Calu3 (cell line): Measurements from ENCODE around the gene CCDC148. TPM values are rescaled to one million over a fixed set of nuclear protein-coding genes. Genes with fewer than 3 reads are reported as not detected.

ENCODE experiments used
- BruUV-seq: library from RNA; stranded (reverse); fragments of 400-500 nt; replicated peaks from 2 replicates; lab custom pipeline; 2021; lab: Mats Ljungman, UMichigan
- CTCF ChIA-PET: fragments of 300-600 bp; sonication (Branson Sonifier 250); formaldehyde crosslinking; loops from one replicate; lab custom pipeline; 2022; ENCODE audit warnings: antibody characterized with exemption; lab: Charles Lee
- DNase-seq: peaks from one replicate; pipeline ENCODE4 v3.0.0; 2022
- H3K27ac Mint-ChIP-seq: one replicate; pipeline ENCODE4 v1.8.0; 2022; ENCODE audit warnings: mixed read lengths; ENCODE audit not compliant: unreplicated experiment
- H3K27me3 Mint-ChIP-seq: one replicate; pipeline ENCODE4 v1.8.0; 2022; ENCODE audit warnings: mixed read lengths; ENCODE audit not compliant: unreplicated experiment
- H3K36me3 Mint-ChIP-seq: one replicate; pipeline ENCODE4 v1.8.0; 2022; ENCODE audit warnings: mild to moderate bottlenecking, moderate library complexity, mixed read lengths; ENCODE audit not compliant: insufficient read depth, unreplicated experiment
- H3K4me1 Mint-ChIP-seq: one replicate; pipeline ENCODE4 v1.8.0; 2022; ENCODE audit warnings: mild to moderate bottlenecking, low read depth, mixed read lengths; ENCODE audit not compliant: unreplicated experiment
- H3K4me3 Mint-ChIP-seq: one replicate; pipeline ENCODE4 v1.8.0; 2022; ENCODE audit warnings: mild to moderate bottlenecking, low read depth, moderate library complexity, mixed read lengths; ENCODE audit not compliant: unreplicated experiment
- H3K9me3 Mint-ChIP-seq: one replicate; pipeline ENCODE4 v1.8.0; 2022; ENCODE audit warnings: low read depth, mixed read lengths; ENCODE audit not compliant: unreplicated experiment
- intact Hi-C: fragments of 100-400 bp; cut with micrococcal nuclease; formaldehyde crosslinking; loops from one replicate; pipeline ENCODE4 v1.10.0; 2022; ENCODE audit not compliant: unreplicated experiment
- total RNA-seq: library from RNA; stranded (reverse); gene quantifications from 2 replicates; pipeline ENCODE4 v1.2.3, GENCODE V29; 2022
- TF ChIP-seq, protein P1 (sequence below): fragments of 200-600 bp; IDR thresholded peaks from one replicate; pipeline ENCODE4 v1.8.0; 2022; ENCODE audit warnings: antibody characterized with exemption; ENCODE audit not compliant: unreplicated experiment

CCDC148 gene
- total RNA-seq, 1 experiment from 2014 or later, result 5.1 TPM

DNA sequence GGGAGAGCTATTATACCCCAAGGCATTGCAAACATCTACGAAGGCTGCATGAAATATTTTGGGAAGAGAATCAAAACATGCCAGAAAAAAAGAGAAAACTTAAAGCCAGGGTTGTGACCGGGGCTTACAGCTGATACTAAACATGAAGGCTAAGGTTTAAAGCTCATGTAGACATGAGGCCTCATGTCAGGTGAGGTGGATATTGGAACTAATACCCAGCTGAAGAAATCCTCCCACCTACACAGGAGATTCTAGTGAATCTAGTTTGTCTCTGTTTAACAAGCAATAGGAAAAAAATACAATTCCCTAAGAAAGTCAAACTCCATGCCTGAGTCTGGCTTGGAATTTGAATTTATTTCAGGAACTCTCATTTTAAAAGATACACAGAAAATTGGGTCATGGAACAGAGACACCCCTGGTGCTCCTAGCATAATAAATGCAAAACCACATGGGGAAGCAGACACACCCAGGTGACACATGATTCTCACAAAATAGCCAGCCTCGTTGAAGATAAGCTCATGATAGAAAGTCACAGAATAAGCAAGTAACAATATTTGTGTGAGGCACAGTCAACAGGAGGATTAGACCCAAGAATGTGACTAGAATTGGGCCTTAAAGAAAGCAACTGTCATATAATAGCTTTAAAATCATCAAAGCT, 312.7 kb downstream of the CCDC148 start:
- BruUV-seq, result no TSS peak

GRCh38 chr2:158142568-158143332, 313.8 kb downstream of the CCDC148 start:
- DNase-seq, result no peak
- Mint-ChIP-seq H3K4me1 (peaks cover 26% of the 10 kb centered on the region), H3K27ac (no peak overlapping the region), H3K27me3 (no peaks in the 10 kb centered on the region), H3K36me3 (no peaks in the 10 kb centered on the region), H3K9me3 (peaks cover 6% of the 10 kb centered on the region), H3K4me3 (no peak overlapping the region)
- TF ChIP-seq, protein P1, sequence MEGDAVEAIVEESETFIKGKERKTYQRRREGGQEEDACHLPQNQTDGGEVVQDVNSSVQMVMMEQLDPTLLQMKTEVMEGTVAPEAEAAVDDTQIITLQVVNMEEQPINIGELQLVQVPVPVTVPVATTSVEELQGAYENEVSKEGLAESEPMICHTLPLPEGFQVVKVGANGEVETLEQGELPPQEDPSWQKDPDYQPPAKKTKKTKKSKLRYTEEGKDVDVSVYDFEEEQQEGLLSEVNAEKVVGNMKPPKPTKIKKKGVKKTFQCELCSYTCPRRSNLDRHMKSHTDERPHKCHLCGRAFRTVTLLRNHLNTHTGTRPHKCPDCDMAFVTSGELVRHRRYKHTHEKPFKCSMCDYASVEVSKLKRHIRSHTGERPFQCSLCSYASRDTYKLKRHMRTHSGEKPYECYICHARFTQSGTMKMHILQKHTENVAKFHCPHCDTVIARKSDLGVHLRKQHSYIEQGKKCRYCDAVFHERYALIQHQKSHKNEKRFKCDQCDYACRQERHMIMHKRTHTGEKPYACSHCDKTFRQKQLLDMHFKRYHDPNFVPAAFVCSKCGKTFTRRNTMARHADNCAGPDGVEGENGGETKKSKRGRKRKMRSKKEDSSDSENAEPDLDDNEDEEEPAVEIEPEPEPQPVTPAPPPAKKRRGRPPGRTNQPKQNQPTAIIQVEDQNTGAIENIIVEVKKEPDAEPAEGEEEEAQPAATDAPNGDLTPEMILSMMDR, result no peak
- BruUV-seq, result no TSS peak
- CTCF ChIA-PET, result no interaction called here
- intact Hi-C loops, result no loop called here

More for the DNA sequence above, 312.7 kb downstream of the CCDC148 start:
- DNase-seq, result no peak
- no peaks in the 10 kb centered on the region for H3K27me3 Mint-ChIP-seq
- peaks cover 26% of the 10 kb centered on the region for H3K4me1 Mint-ChIP-seq
- H3K9me3 Mint-ChIP-seq, result peaks cover 6% of the 10 kb centered on the region
- H3K27ac Mint-ChIP-seq, result no peak overlapping the region
- CTCF ChIA-PET, result no interaction called here
- intact Hi-C loops, result no loop called here
- H3K36me3 Mint-ChIP-seq, result no peaks in the 10 kb centered on the region
- TF ChIP-seq, protein P1, result no peak
- H3K4me3 Mint-ChIP-seq, result no peak overlapping the region

- Mint-ChIP-seq H3K36me3 (no peaks in the 10 kb centered on the region), H3K27ac (no peak overlapping the region), H3K4me1 (peaks cover 26% of the 10 kb centered on the region), H3K4me3 (no peak overlapping the region), H3K9me3 (peaks cover 6% of the 10 kb centered on the region), H3K27me3 (no peaks in the 10 kb centered on the region)
- DNase-seq, result no peak
- TF ChIP-seq, protein P1, result no peak
- CTCF ChIA-PET, result no interaction called here
- intact Hi-C loops, result no loop called here
- BruUV-seq, result no TSS peak
These were observed 314.4 kb downstream of the CCDC148 start for GRCh38 chr2:158142165-158142564.

DNA sequence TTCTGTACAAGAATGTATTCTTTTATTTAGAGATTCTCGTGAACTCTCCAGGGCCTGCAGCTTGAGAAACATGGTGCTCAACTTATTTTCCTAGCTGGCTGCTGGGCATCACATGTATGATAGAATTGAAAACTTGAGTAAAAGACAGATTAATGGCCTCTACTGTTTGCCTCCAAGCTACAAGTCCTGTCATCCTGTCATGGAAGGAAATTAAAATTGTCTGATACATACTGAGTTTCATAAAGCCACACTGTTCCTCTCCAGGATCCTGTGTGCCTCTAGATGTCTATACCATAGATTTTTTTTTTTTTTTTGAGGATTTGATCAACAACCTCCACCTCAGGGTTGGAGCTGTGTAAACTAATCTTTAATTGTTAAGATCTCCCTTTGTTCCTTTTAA, 316.4 kb downstream of the CCDC148 start:
- Mint-ChIP-seq H3K4me1 (peaks cover 24% of the 10 kb centered on the region), H3K27me3 (no peaks in the 10 kb centered on the region), H3K4me3 (no peak overlapping the region), H3K9me3 (peaks cover under 1% of the 10 kb centered on the region), H3K27ac (no peak overlapping the region), H3K36me3 (no peaks in the 10 kb centered on the region)
- TF ChIP-seq, protein P1, result no peak
- intact Hi-C loops, result no loop called here
- CTCF ChIA-PET, result no interaction called here
- no peak for DNase-seq
- no TSS peak for BruUV-seq
